Naive thymus-derived CD8-positive, alpha-beta T cell (primary cell): ENCODE results near the gene EXOC3. TPM values are rescaled to one million over a fixed set of nuclear protein-coding genes. Genes with fewer than 3 reads are reported as not detected.

ENCODE experiments used
- ATAC-seq, 2 donors: fragments of 150-1000 bp; cut with Tn5 transposase in 1 of 2; sonication (Bioruptor Pico), chemical (Tn5 transposase) in 1 of 2; 1 replicate in 1 of 2; 2 replicates in 1 of 2; pipeline ENCODE4 v1.10.0; 2021; ENCODE audit warnings: mild to moderate bottlenecking in 2 of 2, moderate library complexity in 2 of 2
- POLR2A ChIA-PET: fragments of 350-600 bp; sonication (Branson Sonifier 250); formaldehyde crosslinking; loops from one replicate; lab custom pipeline; 2021; ENCODE audit warnings: antibody characterized with exemption; lab: Charles Lee
- DNase-seq, 10 donors: peaks; one replicate each; pipeline versions ENCODE4 v3.0.0 to v3.0.0-alpha.2; 2020 to 2022
- H3K27ac Mint-ChIP-seq, 10 donors: one replicate each; pipeline ENCODE4 v1.8.0; 2020 to 2022; ENCODE audit warnings: mild to moderate bottlenecking in 10 of 10, mixed read lengths in 10 of 10, moderate library complexity in 4 of 10, inconsistent platforms in 1 of 10
- H3K27me3 Mint-ChIP-seq, 5 donors: one replicate each; pipeline ENCODE4 v1.8.0; 2021 to 2022; ENCODE audit warnings: mixed read lengths in 5 of 5
- H3K36me3 Mint-ChIP-seq, 3 donors: one replicate each; pipeline ENCODE4 v1.8.0; 2020 to 2022; ENCODE audit warnings: mixed read lengths in 3 of 3, mild to moderate bottlenecking in 2 of 3, inconsistent platforms in 1 of 3
- H3K4me1 Mint-ChIP-seq, 4 donors: one replicate each; pipeline ENCODE4 v1.8.0; 2021 to 2022; ENCODE audit warnings: mixed read lengths in 4 of 4
- H3K4me3 Mint-ChIP-seq, 10 donors: one replicate each; pipeline ENCODE4 v1.8.0; 2020 to 2022; ENCODE audit warnings: mild to moderate bottlenecking in 10 of 10, mixed read lengths in 10 of 10, moderate library complexity in 6 of 10, inconsistent platforms in 1 of 10
- H3K9me3 Mint-ChIP-seq, 9 donors: one replicate each; pipeline ENCODE4 v1.8.0; 2020 to 2022; ENCODE audit warnings: mixed read lengths in 9 of 9, mild to moderate bottlenecking in 3 of 9, inconsistent platforms in 1 of 9, moderate library complexity in 1 of 9
- polyA plus RNA-seq, 3 donors: library from polyadenylated mRNA; unstranded; fragments of 300-500 nt; fragmentation: Illumina TruSeq; gene quantifications; one replicate each; pipeline ENCODE4 v1.2.3, GENCODE V29; 2021
- total RNA-seq, 8 experiments: library from RNA in 2 of 8; stranded (reverse) in 2 of 8; gene quantifications; one replicate each; pipeline ENCODE4 v1.2.3 and lab custom pipeline; 2021 to 2026

The EXOC3 gene
- total and polyA plus RNA-seq, 5 experiments from 2014 or later = 29.7 to 99.5 (median 57.1) TPM

GRCh38 chr5:475704-476101 lies 32.7 kb downstream of the EXOC3 start:
- H3K4me1 Mint-ChIP-seq = peaks cover 13 to 27% (median 18%) of the 10 kb centered on the region in 4 donors
- peak overlapping the region in 8 of 10 donors; percentile 10 to 83 (median 49) for H3K4me3 Mint-ChIP-seq
- DNase-seq (no peak), ATAC-seq (no peak)
- no peaks in the 10 kb centered on the region for H3K9me3 Mint-ChIP-seq
- POLR2A ChIA-PET = no interaction called here
- no peaks in the 10 kb centered on the region for H3K36me3 Mint-ChIP-seq
- H3K27ac Mint-ChIP-seq = peak overlapping the region in 1 of 10 donors; percentile 22
- peaks cover 2 to 47% (median 12%) of the 10 kb centered on the region in 5 donors for H3K27me3 Mint-ChIP-seq

GRCh38 chr5:476102-476813 lies 33.3 kb downstream of the EXOC3 start:
- POLR2A ChIA-PET = no interaction called here
- no peak overlapping the region for H3K27ac Mint-ChIP-seq
- no peaks in the 10 kb centered on the region for H3K36me3 Mint-ChIP-seq
- H3K9me3 Mint-ChIP-seq = no peaks in the 10 kb centered on the region
- ATAC-seq = no peak
- peaks cover 10 to 21% (median 13%) of the 10 kb centered on the region in 4 donors for H3K4me1 Mint-ChIP-seq
- peak in 1 of 10 donors; percentile 3 for DNase-seq
- peak overlapping the region in 4 of 10 donors; percentile 2 to 65 (median 38) for H3K4me3 Mint-ChIP-seq
- peaks cover 2 to 47% (median 12%) of the 10 kb centered on the region in 5 donors for H3K27me3 Mint-ChIP-seq

GRCh38 chr5:476814-477175 lies 33.8 kb downstream of the EXOC3 start:
- H3K4me1 Mint-ChIP-seq = peaks cover 5 to 16% (median 10%) of the 10 kb centered on the region in 4 donors
- no peak overlapping the region for H3K27ac Mint-ChIP-seq
- peaks cover 2 to 47% (median 16%) of the 10 kb centered on the region in 5 donors for H3K27me3 Mint-ChIP-seq
- POLR2A ChIA-PET = no interaction called here
- DNase-seq (no peak), ATAC-seq (no peak)
- H3K36me3 Mint-ChIP-seq = no peaks in the 10 kb centered on the region
- no peaks in the 10 kb centered on the region for H3K9me3 Mint-ChIP-seq
- H3K4me3 Mint-ChIP-seq = no peak overlapping the region

- Mint-ChIP-seq H3K27me3 (peaks cover 2 to 47% (median 16%) of the 10 kb centered on the region in 5 donors), H3K4me1 (peaks cover 2 to 13% (median 7%) of the 10 kb centered on the region in 4 donors), H3K9me3 (no peaks in the 10 kb centered on the region), H3K36me3 (no peaks in the 10 kb centered on the region), H3K27ac (no peak overlapping the region), H3K4me3 (no peak overlapping the region)
- DNase-seq (no peak), ATAC-seq (no peak)
- POLR2A ChIA-PET = no interaction called here
Observed at GRCh38 chr5:477247-477646, 34.3 kb downstream of the EXOC3 start.

- H3K4me3 Mint-ChIP-seq = no peak overlapping the region
- ATAC-seq (no peak), DNase-seq (no peak)
- peaks cover 2 to 47% (median 16%) of the 10 kb centered on the region in 5 donors for H3K27me3 Mint-ChIP-seq
- no peaks in the 10 kb centered on the region for H3K36me3 Mint-ChIP-seq
- no peak overlapping the region for H3K27ac Mint-ChIP-seq
- no peaks in the 10 kb centered on the region for H3K9me3 Mint-ChIP-seq
- POLR2A ChIA-PET = no interaction called here
- peaks cover 2 to 13% (median 7%) of the 10 kb centered on the region in 4 donors for H3K4me1 Mint-ChIP-seq
Observed at GRCh38 chr5:477871-478270, 34.9 kb downstream of the EXOC3 start.

- POLR2A ChIA-PET = no interaction called here
- Mint-ChIP-seq H3K4me3 (no peak overlapping the region), H3K9me3 (no peaks in the 10 kb centered on the region), H3K27ac (no peak overlapping the region), H3K27me3 (peaks cover 2 to 46% (median 16%) of the 10 kb centered on the region in 5 donors), H3K4me1 (peaks cover 2 to 13% (median 8%) of the 10 kb centered on the region in 4 donors), H3K36me3 (no peaks in the 10 kb centered on the region)
- DNase-seq = no peak
- ATAC-seq = no peak
Observed at GRCh38 chr5:478369-478981, 35.5 kb downstream of the EXOC3 start.

- no peak for DNase-seq
- H3K9me3 Mint-ChIP-seq = no peaks in the 10 kb centered on the region
- H3K4me3 Mint-ChIP-seq = no peak overlapping the region
- no peaks in the 10 kb centered on the region for H3K36me3 Mint-ChIP-seq
- peaks cover 2 to 40% (median 13%) of the 10 kb centered on the region in 5 donors for H3K27me3 Mint-ChIP-seq
- H3K4me1 Mint-ChIP-seq = peaks cover 2 to 8% (median 6%) of the 10 kb centered on the region in 4 donors
- ATAC-seq = no peak
- POLR2A ChIA-PET = no interaction called here
- no peak overlapping the region for H3K27ac Mint-ChIP-seq
Observed at GRCh38 chr5:478982-479535, 36.1 kb downstream of the EXOC3 start.

GRCh38 chr5:479566-480319 lies 36.8 kb downstream of the EXOC3 start:
- Mint-ChIP-seq H3K9me3 (no peaks in the 10 kb centered on the region), H3K4me3 (no peak overlapping the region), H3K27ac (peak overlapping the region in 1 of 10 donors; percentile 80), H3K36me3 (no peaks in the 10 kb centered on the region), H3K27me3 (peaks cover 2 to 38% (median 13%) of the 10 kb centered on the region in 5 donors), H3K4me1 (peaks cover 1 to 8% (median 2%) of the 10 kb centered on the region in 4 donors)
- no peak for ATAC-seq
- POLR2A ChIA-PET = no interaction called here
- DNase-seq = no peak

GRCh38 chr5:481347-481746 lies 38.4 kb downstream of the EXOC3 start:
- H3K4me3 Mint-ChIP-seq = no peak overlapping the region
- DNase-seq = no peak
- H3K36me3 Mint-ChIP-seq = no peaks in the 10 kb centered on the region
- POLR2A ChIA-PET = no interaction called here
- ATAC-seq = no peak
- no peak overlapping the region for H3K27ac Mint-ChIP-seq
- peaks cover 2 to 25% (median 13%) of the 10 kb centered on the region in 5 donors for H3K27me3 Mint-ChIP-seq
- H3K4me1 Mint-ChIP-seq = peaks cover 0 to 18% (median 11%) of the 10 kb centered on the region in 4 donors
- no peaks in the 10 kb centered on the region for H3K9me3 Mint-ChIP-seq

GRCh38 chr5:482021-482420 lies 39.0 kb downstream of the EXOC3 start:
- no peak for ATAC-seq
- Mint-ChIP-seq H3K27me3 (peaks cover 2 to 19% (median 13%) of the 10 kb centered on the region in 5 donors), H3K4me3 (no peak overlapping the region), H3K36me3 (no peaks in the 10 kb centered on the region), H3K27ac (no peak overlapping the region), H3K4me1 (peaks cover 0 to 20% (median 13%) of the 10 kb centered on the region in 4 donors), H3K9me3 (no peaks in the 10 kb centered on the region)
- POLR2A ChIA-PET = no interaction called here
- DNase-seq = no peak

- Mint-ChIP-seq H3K9me3 (no peaks in the 10 kb centered on the region), H3K27ac (no peak overlapping the region), H3K4me3 (no peak overlapping the region), H3K27me3 (peaks cover 2 to 14% (median 10%) of the 10 kb centered on the region in 5 donors), H3K36me3 (no peaks in the 10 kb centered on the region), H3K4me1 (peaks cover 0 to 22% (median 13%) of the 10 kb centered on the region in 4 donors)
- ATAC-seq (no peak), DNase-seq (no peak)
- POLR2A ChIA-PET = no interaction called here
Observed at GRCh38 chr5:482506-482905, 39.5 kb downstream of the EXOC3 start.

GRCh38 chr5:483011-483410 lies 40.0 kb downstream of the EXOC3 start:
- no peaks in the 10 kb centered on the region for H3K9me3 Mint-ChIP-seq
- no peak overlapping the region for H3K27ac Mint-ChIP-seq
- DNase-seq (no peak), ATAC-seq (no peak)
- peaks cover 0 to 9% (median 7%) of the 10 kb centered on the region in 5 donors for H3K27me3 Mint-ChIP-seq
- no peaks in the 10 kb centered on the region for H3K36me3 Mint-ChIP-seq
- H3K4me1 Mint-ChIP-seq = peaks cover 0 to 22% (median 13%) of the 10 kb centered on the region in 4 donors
- POLR2A ChIA-PET = no interaction called here
- no peak overlapping the region for H3K4me3 Mint-ChIP-seq
